ENCODE data around the gene FHAD1.

- TF ChIP-seq DRAP1 (CRISPR knock-in tag; IDR thresholded peaks at IDR 0.05) (no peak), HDAC1 (CRISPR knock-in tag; IDR thresholded peaks at IDR 0.05) (no peak)
Measured at GRCh38 chr1:15242766-15243165, 4.3 kb upstream of the FHAD1 start.

Measured in HepG2 (cell line).